ENCODE data around the gene JMJD7. TPM values are rescaled to one million over a fixed set of nuclear protein-coding genes. Genes with fewer than 3 reads are reported as not detected.
A peak's percentile ranks its signal among the peaks of the same experiment; 100 is the strongest.

JMJD7 gene
- total RNA-seq, 6 donors from 2014 or later = 14.4 to 41.5 (median 31.2) TPM

DNA sequence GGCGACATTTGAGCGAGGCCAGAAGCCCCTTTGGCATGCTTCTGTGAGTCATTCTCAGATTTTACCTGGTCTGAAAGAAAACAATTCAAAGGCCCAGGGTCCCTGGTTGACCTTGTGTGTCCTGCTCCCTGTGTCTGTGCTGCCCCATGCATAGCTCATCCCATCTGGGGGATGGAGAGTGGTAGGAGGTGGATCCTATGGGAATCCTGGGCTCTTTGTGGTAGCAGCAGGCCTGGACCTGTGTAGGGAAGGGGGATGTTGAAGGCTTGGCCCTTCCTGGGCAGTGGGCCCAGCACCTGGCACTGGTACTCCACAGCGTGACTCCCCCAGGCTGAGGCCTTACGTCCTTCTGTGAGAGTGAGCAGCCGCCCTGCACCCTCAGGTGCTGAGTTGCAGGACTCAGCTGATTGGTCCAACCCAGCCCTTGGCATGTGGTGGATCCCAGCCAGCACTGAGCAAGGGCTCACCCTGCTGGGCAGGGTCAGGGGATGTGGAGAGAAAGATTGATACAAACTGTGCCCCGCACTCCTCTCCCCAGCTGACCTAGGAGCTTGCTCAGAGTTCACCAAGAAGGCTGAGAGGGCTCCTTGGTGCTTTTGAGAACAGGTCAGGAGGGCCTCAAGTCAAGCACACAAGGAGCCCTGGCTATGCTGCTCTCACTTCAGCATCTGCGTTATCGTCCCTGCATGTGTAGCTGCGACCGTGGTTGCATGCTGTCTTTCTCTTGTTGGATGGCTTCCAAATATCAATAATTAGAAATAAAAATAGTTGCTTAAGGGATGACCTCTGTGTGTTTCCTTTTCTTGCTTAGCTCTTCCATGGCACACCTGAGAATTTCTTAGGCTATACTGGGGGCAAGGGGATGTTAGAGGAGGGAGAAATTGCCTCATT is 21.4 kb upstream of the JMJD7 start:
- TF ChIP-seq POLR2A (IDR thresholded peaks at IDR 0.05) (no peak), POLR2AphosphoS5 (IDR thresholded peaks at IDR 0.05) (no peak), EP300 (IDR thresholded peaks at IDR 0.05) (no peak)
- TF ChIP-seq, protein P1, sequence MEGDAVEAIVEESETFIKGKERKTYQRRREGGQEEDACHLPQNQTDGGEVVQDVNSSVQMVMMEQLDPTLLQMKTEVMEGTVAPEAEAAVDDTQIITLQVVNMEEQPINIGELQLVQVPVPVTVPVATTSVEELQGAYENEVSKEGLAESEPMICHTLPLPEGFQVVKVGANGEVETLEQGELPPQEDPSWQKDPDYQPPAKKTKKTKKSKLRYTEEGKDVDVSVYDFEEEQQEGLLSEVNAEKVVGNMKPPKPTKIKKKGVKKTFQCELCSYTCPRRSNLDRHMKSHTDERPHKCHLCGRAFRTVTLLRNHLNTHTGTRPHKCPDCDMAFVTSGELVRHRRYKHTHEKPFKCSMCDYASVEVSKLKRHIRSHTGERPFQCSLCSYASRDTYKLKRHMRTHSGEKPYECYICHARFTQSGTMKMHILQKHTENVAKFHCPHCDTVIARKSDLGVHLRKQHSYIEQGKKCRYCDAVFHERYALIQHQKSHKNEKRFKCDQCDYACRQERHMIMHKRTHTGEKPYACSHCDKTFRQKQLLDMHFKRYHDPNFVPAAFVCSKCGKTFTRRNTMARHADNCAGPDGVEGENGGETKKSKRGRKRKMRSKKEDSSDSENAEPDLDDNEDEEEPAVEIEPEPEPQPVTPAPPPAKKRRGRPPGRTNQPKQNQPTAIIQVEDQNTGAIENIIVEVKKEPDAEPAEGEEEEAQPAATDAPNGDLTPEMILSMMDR (IDR thresholded peaks at IDR 0.05) = no peak
- no peaks in the 10 kb centered on the region for H3K27me3 ChIP-seq
- ATAC-seq (ENCODE audit: low FRiP score in 2 of 2) (peak in 1 of 2 donors; percentile 38), DNase-seq (peak in 1 of 2 donors; percentile 45)
- no peaks in the 10 kb centered on the region for H3K9me3 ChIP-seq
- peaks cover 0 to 6% (median 0%) of the 10 kb centered on the region in 4 donors for H3K36me3 ChIP-seq
- no peak overlapping the region for H3K4me3 ChIP-seq
- 81 to 88% methylated on average over 6 to 10 of the region's 10 CpGs for WGBS, 2 donors
- peaks cover 0 to 6% (median 0%) of the 10 kb centered on the region in 4 donors for H3K4me1 ChIP-seq
- H3K27ac ChIP-seq = no peak overlapping the region

DNA sequence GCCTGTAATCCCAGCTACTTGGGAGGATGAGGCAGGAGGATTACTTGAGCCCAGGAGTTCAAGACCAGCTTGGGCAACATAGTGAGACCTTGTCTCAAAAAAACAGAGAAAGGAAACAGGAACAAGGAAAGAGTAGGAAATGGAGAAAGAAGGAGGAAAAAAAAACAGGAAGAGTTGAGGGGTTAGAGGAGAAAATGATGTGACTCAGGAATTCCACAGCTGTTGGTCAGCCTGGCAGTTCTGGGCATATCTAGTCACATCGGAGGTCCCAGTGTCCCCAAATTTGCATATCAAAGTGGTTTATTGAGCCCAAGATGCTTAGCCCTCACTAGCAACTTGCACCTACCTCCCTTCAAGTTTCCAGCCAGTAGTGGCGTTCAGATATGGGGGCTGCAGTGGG is 18.8 kb upstream of the JMJD7 start:
- no peak overlapping the region for H3K27ac ChIP-seq
- 64 to 80% methylated on average over 2 of the region's 2 CpGs for WGBS, 2 donors
- H3K4me1 ChIP-seq = peaks cover 0 to 8% (median 0%) of the 10 kb centered on the region in 4 donors
- H3K9me3 ChIP-seq = no peaks in the 10 kb centered on the region
- TF ChIP-seq POLR2AphosphoS5 (IDR thresholded peaks at IDR 0.05) (no peak), EP300 (IDR thresholded peaks at IDR 0.05) (no peak), POLR2A (IDR thresholded peaks at IDR 0.05) (no peak)
- TF ChIP-seq, protein P1 (IDR thresholded peaks at IDR 0.05) = no peak
- DNase-seq = no peak
- no peaks in the 10 kb centered on the region for H3K27me3 ChIP-seq
- no peak overlapping the region for H3K4me3 ChIP-seq
- no peak for ATAC-seq (ENCODE audit: low FRiP score in 2 of 2)
- H3K36me3 ChIP-seq = peaks cover 0 to 22% (median 7%) of the 10 kb centered on the region in 4 donors

DNA sequence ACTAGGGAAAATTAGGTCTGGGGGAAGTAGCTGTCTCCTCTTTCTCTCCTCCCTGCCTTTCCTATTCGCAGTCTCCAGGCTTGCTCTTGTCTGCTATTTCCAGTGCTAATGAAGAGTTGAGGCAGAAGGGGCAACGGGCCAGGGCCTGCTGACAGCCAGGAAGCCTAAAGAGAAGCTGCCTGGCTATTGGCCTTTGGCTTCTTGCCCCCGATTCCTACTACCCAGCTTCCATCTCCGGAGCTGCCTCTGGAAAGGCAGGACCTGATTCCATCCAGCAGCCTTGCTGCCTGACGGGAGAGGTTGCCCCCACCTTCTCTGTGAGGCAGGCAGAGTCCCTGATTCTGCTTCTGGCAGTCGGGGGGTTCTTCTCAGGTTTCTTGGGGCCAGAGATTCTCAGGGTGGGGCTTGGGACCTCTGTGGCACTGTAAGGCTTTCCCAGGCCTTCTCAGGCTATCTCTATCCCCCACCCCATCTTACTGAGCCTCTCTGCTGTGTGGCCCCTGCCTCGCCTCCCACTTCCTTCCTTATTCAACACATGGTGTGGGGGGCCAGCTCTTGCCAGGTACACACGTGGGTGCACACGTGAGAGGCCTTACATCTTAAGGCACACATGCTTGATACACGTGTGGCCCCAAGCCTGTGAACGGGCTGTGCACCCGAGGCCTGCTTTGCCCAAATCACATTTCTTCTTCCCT is 18.2 kb upstream of the JMJD7 start:
- H3K27ac ChIP-seq = no peak overlapping the region
- H3K4me1 ChIP-seq = peaks cover 0 to 8% (median 0%) of the 10 kb centered on the region in 4 donors
- no peak for ATAC-seq (ENCODE audit: low FRiP score in 2 of 2)
- no peaks in the 10 kb centered on the region for H3K9me3 ChIP-seq
- 74 to 80% methylated on average over 11 to 12 of the region's 12 CpGs for WGBS, 2 donors
- no peaks in the 10 kb centered on the region for H3K27me3 ChIP-seq
- no peak for DNase-seq
- TF ChIP-seq EP300 (IDR thresholded peaks at IDR 0.05) = no peak
- no peak for TF ChIP-seq POLR2A (IDR thresholded peaks at IDR 0.05)
- no peak for TF ChIP-seq POLR2AphosphoS5 (IDR thresholded peaks at IDR 0.05)
- TF ChIP-seq, protein P1 (IDR thresholded peaks at IDR 0.05) = no peak
- H3K36me3 ChIP-seq = peaks cover 0 to 26% (median 10%) of the 10 kb centered on the region in 4 donors
- H3K4me3 ChIP-seq = no peak overlapping the region

DNA sequence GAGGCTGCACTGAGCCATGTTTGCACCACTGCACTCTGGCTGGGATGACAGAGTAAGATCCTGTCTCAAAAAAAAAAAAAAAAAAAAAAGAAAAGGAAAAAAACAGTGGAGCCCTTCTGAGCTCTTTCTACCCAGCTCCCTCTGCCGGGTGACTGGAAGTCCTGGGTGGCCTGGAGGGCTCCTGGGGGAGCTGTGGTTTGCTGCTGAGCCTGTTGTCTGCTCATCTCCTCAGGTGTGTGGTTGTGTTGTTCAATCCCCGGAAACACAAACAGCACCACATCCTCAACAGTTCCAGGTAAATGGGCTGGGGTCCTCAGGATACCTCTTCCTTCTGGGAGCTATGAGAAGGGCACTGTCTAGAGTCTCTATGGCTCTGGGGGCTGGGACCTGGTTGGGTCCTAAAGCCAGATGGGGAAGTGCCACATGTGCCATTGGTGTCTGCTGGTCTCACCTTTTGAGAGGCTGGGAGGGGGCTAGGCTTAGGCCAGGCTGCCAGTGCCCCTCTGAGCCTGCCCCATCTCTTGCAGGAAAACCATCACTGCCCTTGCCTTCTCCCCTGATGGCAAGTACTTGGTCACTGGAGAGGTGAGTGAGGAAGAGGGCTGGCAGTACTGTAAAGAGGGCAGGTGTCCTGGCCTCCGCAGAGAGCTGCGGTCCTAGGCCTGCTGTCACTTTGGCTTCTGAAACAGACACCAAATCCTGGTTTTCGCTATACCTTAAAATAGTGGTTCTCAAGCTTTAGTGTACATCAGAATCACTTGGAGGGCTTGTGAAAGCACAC is 17.1 kb upstream of the JMJD7 start:
- H3K27me3 ChIP-seq = no peaks in the 10 kb centered on the region
- no peak for ATAC-seq (ENCODE audit: low FRiP score in 2 of 2)
- TF ChIP-seq POLR2A (IDR thresholded peaks at IDR 0.05) (no peak), EP300 (IDR thresholded peaks at IDR 0.05) (no peak), POLR2AphosphoS5 (IDR thresholded peaks at IDR 0.05) (no peak)
- TF ChIP-seq, protein P1 (IDR thresholded peaks at IDR 0.05) = no peak
- peaks cover 0 to 38% (median 20%) of the 10 kb centered on the region in 4 donors for H3K36me3 ChIP-seq
- no peak overlapping the region for H3K27ac ChIP-seq
- DNase-seq = no peak
- no peaks in the 10 kb centered on the region for H3K9me3 ChIP-seq
- H3K4me3 ChIP-seq = no peak overlapping the region
- WGBS, 2 donors = 92 to 99% methylated on average over 5 of the region's 5 CpGs
- H3K4me1 ChIP-seq = peaks cover 0 to 8% (median 0%) of the 10 kb centered on the region in 4 donors
